ENCODE results near the gene CERK. TPM values are rescaled to one million over a fixed set of nuclear protein-coding genes. Genes with fewer than 3 reads are reported as not detected.

The CERK gene
- total and polyA plus RNA-seq, 5 experiments from 2014 or later: 39.4 to 185 (median 61.2) TPM

GRCh38 chr22:46678785-46679700 lies 59.0 kb downstream of the CERK start:
- Mint-ChIP-seq H3K27ac (peak overlapping the region in 3 of 10 donors; percentile 13 to 41 (median 22)), H3K4me1 (peaks cover 5 to 28% (median 19%) of the 10 kb centered on the region in 4 donors), H3K9me3 (no peaks in the 10 kb centered on the region), H3K27me3 (no peaks in the 10 kb centered on the region), H3K36me3 (no peaks in the 10 kb centered on the region), H3K4me3 (no peak overlapping the region)
- POLR2A ChIA-PET: interaction anchor here (0.6 kb wide), 1 partner anchor 55 kb away, joined by 3 read pairs; no protein-coding TSS in a partner anchor
- ATAC-seq (no peak), DNase-seq (no peak)

- DNase-seq (no peak), ATAC-seq (no peak)
- no peaks in the 10 kb centered on the region for H3K36me3 Mint-ChIP-seq
- no peak overlapping the region for H3K4me3 Mint-ChIP-seq
- H3K27ac Mint-ChIP-seq: peak overlapping the region in 6 of 10 donors; percentile 13 to 72 (median 44)
- H3K4me1 Mint-ChIP-seq: peaks cover 5 to 35% (median 25%) of the 10 kb centered on the region in 4 donors
- H3K27me3 Mint-ChIP-seq: no peaks in the 10 kb centered on the region
- H3K9me3 Mint-ChIP-seq: no peaks in the 10 kb centered on the region
- POLR2A ChIA-PET: interaction anchor here (0.6 kb wide), 1 partner anchor 54 kb away, joined by 3 read pairs; no protein-coding TSS in a partner anchor
These were observed 59.9 kb downstream of the CERK start for GRCh38 chr22:46678003-46678657.

GRCh38 chr22:46677323-46678002 lies 60.6 kb downstream of the CERK start:
- peak overlapping the region in 7 of 10 donors; percentile 25 to 77 (median 47) for H3K27ac Mint-ChIP-seq
- H3K27me3 Mint-ChIP-seq: no peaks in the 10 kb centered on the region
- H3K4me3 Mint-ChIP-seq: peak overlapping the region in 2 of 10 donors; percentile 36 to 58
- no peak for ATAC-seq
- H3K36me3 Mint-ChIP-seq: no peaks in the 10 kb centered on the region
- peaks cover 5 to 39% (median 29%) of the 10 kb centered on the region in 4 donors for H3K4me1 Mint-ChIP-seq
- no peak for DNase-seq
- POLR2A ChIA-PET: no interaction called here
- H3K9me3 Mint-ChIP-seq: no peaks in the 10 kb centered on the region

GRCh38 chr22:46676881-46677280 lies 61.2 kb downstream of the CERK start:
- Mint-ChIP-seq H3K4me1 (peaks cover 5 to 41% (median 33%) of the 10 kb centered on the region in 4 donors), H3K4me3 (peak overlapping the region in 2 of 10 donors; percentile 36 to 58), H3K9me3 (no peaks in the 10 kb centered on the region), H3K27me3 (no peaks in the 10 kb centered on the region), H3K27ac (peak overlapping the region in 2 of 10 donors; percentile 15 to 77), H3K36me3 (no peaks in the 10 kb centered on the region)
- POLR2A ChIA-PET: no interaction called here
- ATAC-seq (no peak), DNase-seq (no peak)

GRCh38 chr22:46676479-46676878 lies 61.6 kb downstream of the CERK start:
- POLR2A ChIA-PET: no interaction called here
- ATAC-seq (no peak), DNase-seq (no peak)
- Mint-ChIP-seq H3K27ac (no peak overlapping the region), H3K4me3 (no peak overlapping the region), H3K4me1 (peaks cover 5 to 40% (median 34%) of the 10 kb centered on the region in 4 donors), H3K9me3 (no peaks in the 10 kb centered on the region), H3K36me3 (no peaks in the 10 kb centered on the region), H3K27me3 (no peaks in the 10 kb centered on the region)

- POLR2A ChIA-PET: no interaction called here
- H3K27ac Mint-ChIP-seq: peak overlapping the region in 3 of 10 donors; percentile 25 to 96 (median 34)
- DNase-seq (no peak), ATAC-seq (no peak)
- peak overlapping the region in 1 of 10 donors; percentile 23 for H3K4me3 Mint-ChIP-seq
- H3K9me3 Mint-ChIP-seq: no peaks in the 10 kb centered on the region
- H3K36me3 Mint-ChIP-seq: no peaks in the 10 kb centered on the region
- H3K4me1 Mint-ChIP-seq: peaks cover 5 to 38% (median 33%) of the 10 kb centered on the region in 4 donors
- H3K27me3 Mint-ChIP-seq: no peaks in the 10 kb centered on the region
These were observed 62.1 kb downstream of the CERK start for GRCh38 chr22:46675938-46676337.

- Mint-ChIP-seq H3K27me3 (no peaks in the 10 kb centered on the region), H3K9me3 (no peaks in the 10 kb centered on the region), H3K4me3 (peak overlapping the region in 5 of 10 donors; percentile 15 to 91 (median 80)), H3K27ac (peak overlapping the region in 8 of 10 donors; percentile 25 to 97 (median 94)), H3K4me1 (peaks cover 5 to 38% (median 33%) of the 10 kb centered on the region in 4 donors), H3K36me3 (no peaks in the 10 kb centered on the region)
- DNase-seq (no peak), ATAC-seq (no peak)
- POLR2A ChIA-PET: no interaction called here
These were observed 62.6 kb downstream of the CERK start for GRCh38 chr22:46675479-46675878.

- Mint-ChIP-seq H3K4me3 (peak overlapping the region; percentile 80 to 97 (median 92)), H3K4me1 (peaks cover 5 to 38% (median 33%) of the 10 kb centered on the region in 4 donors), H3K36me3 (peaks cover 0 to 1% (median 0%) of the 10 kb centered on the region in 3 donors), H3K27me3 (no peaks in the 10 kb centered on the region), H3K27ac (peak overlapping the region; percentile 48 to 97 (median 94)), H3K9me3 (no peaks in the 10 kb centered on the region)
- DNase-seq: no peak
- POLR2A ChIA-PET: no interaction called here
- peak in 1 of 2 donors; percentile 15 for ATAC-seq
These were observed 63.1 kb downstream of the CERK start for GRCh38 chr22:46674906-46675305.

GRCh38 chr22:46674367-46674781 lies 63.7 kb downstream of the CERK start:
- Mint-ChIP-seq H3K9me3 (no peaks in the 10 kb centered on the region), H3K4me1 (peaks cover 5 to 38% (median 33%) of the 10 kb centered on the region in 4 donors), H3K36me3 (peaks cover 0 to 4% (median 0%) of the 10 kb centered on the region in 3 donors), H3K4me3 (peak overlapping the region; percentile 80 to 97 (median 92)), H3K27me3 (no peaks in the 10 kb centered on the region), H3K27ac (peak overlapping the region; percentile 90 to 97 (median 95))
- POLR2A ChIA-PET: interaction anchor here (0.6 to 1.5 kb wide), 2 partner anchors 89 to 631 kb away, joined by 3 to 5 read pairs; partner anchors contain the start of gene TBC1D22A
- ATAC-seq (peak; percentile 86 to 89), DNase-seq (peak; percentile 62 to 90 (median 78))

GRCh38 chr22:46673662-46674236 lies 64.3 kb downstream of the CERK start:
- H3K27me3 Mint-ChIP-seq: no peaks in the 10 kb centered on the region
- H3K4me1 Mint-ChIP-seq: peaks cover 5 to 38% (median 33%) of the 10 kb centered on the region in 4 donors
- peak overlapping the region; percentile 37 to 97 (median 95) for H3K27ac Mint-ChIP-seq
- POLR2A ChIA-PET: interaction anchor here (0.6 to 1.5 kb wide), 2 partner anchors 89 to 631 kb away, joined by 3 to 5 read pairs; partner anchors contain the start of gene TBC1D22A
- peak overlapping the region; percentile 80 to 97 (median 92) for H3K4me3 Mint-ChIP-seq
- H3K9me3 Mint-ChIP-seq: no peaks in the 10 kb centered on the region
- ATAC-seq: peak; percentile 38 to 51
- peak in 2 of 10 donors; percentile 4 to 32 for DNase-seq
- peaks cover 0 to 6% (median 0%) of the 10 kb centered on the region in 3 donors for H3K36me3 Mint-ChIP-seq

GRCh38 chr22:46673205-46673604 lies 64.8 kb downstream of the CERK start:
- Mint-ChIP-seq H3K9me3 (no peaks in the 10 kb centered on the region), H3K36me3 (peaks cover 0 to 7% (median 0%) of the 10 kb centered on the region in 3 donors), H3K27ac (peak overlapping the region in 6 of 10 donors; percentile 11 to 97 (median 94)), H3K4me3 (peak overlapping the region; percentile 6 to 97 (median 90)), H3K27me3 (no peaks in the 10 kb centered on the region), H3K4me1 (peaks cover 5 to 38% (median 33%) of the 10 kb centered on the region in 4 donors)
- ATAC-seq (no peak), DNase-seq (no peak)
- POLR2A ChIA-PET: interaction anchor here (1.5 kb wide), 1 partner anchor 90 kb away, joined by 5 read pairs; the partner anchor contains the start of gene TBC1D22A

Data from naive thymus-derived CD8-positive, alpha-beta T cell (primary cell).